ENCODE data around the gene ATXN7L3B. TPM values are rescaled to one million over a fixed set of nuclear protein-coding genes. Genes with fewer than 3 reads are reported as not detected.

ATXN7L3B gene
- polyA plus RNA-seq, 3 donors, result 7.6 to 20.2 (median 17.1) TPM

DNA sequence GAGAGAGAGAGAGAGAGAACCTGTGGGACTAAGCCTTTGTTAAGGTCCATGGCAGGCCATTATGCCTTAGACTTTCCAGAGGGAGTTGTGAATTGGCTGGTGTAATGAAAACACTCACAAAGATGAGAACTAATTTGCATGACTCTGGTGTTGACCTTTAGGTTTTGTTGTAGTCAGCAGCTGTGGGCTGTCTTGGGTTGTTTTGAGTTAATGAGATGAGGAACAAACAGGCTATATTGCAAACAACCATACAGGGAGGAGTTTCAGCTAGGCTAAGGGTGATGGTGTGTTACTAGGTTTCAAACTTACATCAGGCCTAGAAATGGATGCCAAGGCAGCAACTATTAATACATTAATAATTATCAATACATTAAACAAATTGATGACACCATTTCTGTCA is 26.3 kb downstream of the ATXN7L3B start:
- no peaks in the 10 kb centered on the region for H3K4me1 Mint-ChIP-seq
- Histone ChIP-seq H3K9ac (ENCODE audit: insufficient read depth, low read length, poor library complexity, severe bottlenecking) (no peak overlapping the region), H3K27ac (ENCODE audit: low read depth in 1 of 2, low read length in 2 of 2) (no peak overlapping the region), H3K4me2 (replicated peaks; ENCODE audit: extremely low read depth, low read length, poor library complexity, severe bottlenecking) (no peak overlapping the region), H3K79me2 (ENCODE audit: insufficient read depth, low read length) (no peaks in the 10 kb centered on the region), H2AFZ (ENCODE audit: insufficient read depth, low read depth, low read length, poor library complexity, severe bottlenecking) (no peak overlapping the region), H3K4me1 (ENCODE audit: control insufficient read depth in 1 of 2, insufficient read depth in 2 of 2, low read length in 2 of 2) (no peaks in the 10 kb centered on the region), H3K27me3 (ENCODE audit: control insufficient read depth in 2 of 2, insufficient read depth in 2 of 2, low read length in 2 of 2) (no peaks in the 10 kb centered on the region), H3K4me3 (replicated peaks in 1 of 3; ENCODE audit: low read depth in 2 of 3, low read length in 3 of 3) (no peak overlapping the region), H3K9me3 (replicated peaks in 1 of 2; ENCODE audit: control insufficient read depth in 1 of 2, insufficient read depth in 1 of 2, low read length in 2 of 2) (no peaks in the 10 kb centered on the region), H3K36me3 (replicated peaks in 1 of 2; ENCODE audit: control insufficient read depth in 1 of 2, insufficient read depth in 2 of 2, low read length in 2 of 2) (no peaks in the 10 kb centered on the region), H4K20me1 (ENCODE audit: insufficient read depth, low read length) (no peaks in the 10 kb centered on the region)
- intact Hi-C loops (cut with micrococcal nuclease), result no loop called here
- H3K36me3 Mint-ChIP-seq, result no peaks in the 10 kb centered on the region
- peaks cover 0 to 3% (median 0%) of the 10 kb centered on the region in 7 donors for H3K9me3 Mint-ChIP-seq
- no peak overlapping the region for H3K27ac Mint-ChIP-seq
- H3K27me3 Mint-ChIP-seq (ENCODE audit: low read depth in 3 of 3), result peaks cover 0 to under 1% (median 0%) of the 10 kb centered on the region in 3 donors
- no peak for DNase-seq
- TF ChIP-seq, protein P1, sequence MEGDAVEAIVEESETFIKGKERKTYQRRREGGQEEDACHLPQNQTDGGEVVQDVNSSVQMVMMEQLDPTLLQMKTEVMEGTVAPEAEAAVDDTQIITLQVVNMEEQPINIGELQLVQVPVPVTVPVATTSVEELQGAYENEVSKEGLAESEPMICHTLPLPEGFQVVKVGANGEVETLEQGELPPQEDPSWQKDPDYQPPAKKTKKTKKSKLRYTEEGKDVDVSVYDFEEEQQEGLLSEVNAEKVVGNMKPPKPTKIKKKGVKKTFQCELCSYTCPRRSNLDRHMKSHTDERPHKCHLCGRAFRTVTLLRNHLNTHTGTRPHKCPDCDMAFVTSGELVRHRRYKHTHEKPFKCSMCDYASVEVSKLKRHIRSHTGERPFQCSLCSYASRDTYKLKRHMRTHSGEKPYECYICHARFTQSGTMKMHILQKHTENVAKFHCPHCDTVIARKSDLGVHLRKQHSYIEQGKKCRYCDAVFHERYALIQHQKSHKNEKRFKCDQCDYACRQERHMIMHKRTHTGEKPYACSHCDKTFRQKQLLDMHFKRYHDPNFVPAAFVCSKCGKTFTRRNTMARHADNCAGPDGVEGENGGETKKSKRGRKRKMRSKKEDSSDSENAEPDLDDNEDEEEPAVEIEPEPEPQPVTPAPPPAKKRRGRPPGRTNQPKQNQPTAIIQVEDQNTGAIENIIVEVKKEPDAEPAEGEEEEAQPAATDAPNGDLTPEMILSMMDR (IDR thresholded peaks at IDR 0.05), result no peak
- H3K4me3 Mint-ChIP-seq, result no peak overlapping the region

DNA sequence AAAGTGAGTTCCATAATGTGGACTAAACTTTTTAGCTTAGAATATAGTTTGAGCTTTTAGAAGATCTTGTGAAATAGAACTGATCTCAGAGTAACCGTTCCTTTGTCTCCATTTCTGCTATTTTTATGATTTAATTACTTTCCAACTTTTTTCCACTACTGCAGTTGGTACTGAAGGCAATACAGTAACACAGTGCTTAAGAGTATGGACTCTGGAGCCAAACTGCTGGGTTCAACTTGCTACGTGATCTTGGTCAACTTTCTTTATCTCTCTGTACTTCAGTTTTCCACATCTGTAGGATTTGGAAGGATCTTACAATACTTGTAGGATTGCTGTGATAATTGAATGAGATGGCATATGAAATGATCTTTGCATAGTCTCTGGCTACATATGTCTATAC is 40.9 kb downstream of the ATXN7L3B start:
- H3K27me3 Mint-ChIP-seq (ENCODE audit: low read depth in 3 of 3), result peaks cover 0 to 2% (median 0%) of the 10 kb centered on the region in 3 donors
- H3K4me3 Mint-ChIP-seq, result no peak overlapping the region
- no peaks in the 10 kb centered on the region for H3K27me3 ChIP-seq (ENCODE audit: control insufficient read depth in 2 of 2, insufficient read depth in 2 of 2, low read length in 2 of 2)
- no peak overlapping the region for H3K27ac ChIP-seq (ENCODE audit: low read depth in 1 of 2, low read length in 2 of 2)
- peaks cover 0 to 13% (median 3%) of the 10 kb centered on the region in 7 donors for H3K9me3 Mint-ChIP-seq
- intact Hi-C loops (cut with micrococcal nuclease), result no loop called here
- no CpG with 5 or more reads among the region's 2 CpGs for WGBS (ENCODE audit: insufficient coverage)
- no peak for DNase-seq
- H4K20me1 ChIP-seq (ENCODE audit: insufficient read depth, low read length), result no peaks in the 10 kb centered on the region
- H3K36me3 ChIP-seq (replicated peaks in 1 of 2; ENCODE audit: control insufficient read depth in 1 of 2, insufficient read depth in 2 of 2, low read length in 2 of 2), result no peaks in the 10 kb centered on the region
- no peaks in the 10 kb centered on the region for H3K36me3 Mint-ChIP-seq
- H3K9me3 ChIP-seq (replicated peaks in 1 of 2; ENCODE audit: control insufficient read depth in 1 of 2, insufficient read depth in 1 of 2, low read length in 2 of 2), result no peaks in the 10 kb centered on the region
- H3K79me2 ChIP-seq (ENCODE audit: insufficient read depth, low read length), result no peaks in the 10 kb centered on the region
- no peak overlapping the region for H3K4me3 ChIP-seq (replicated peaks in 1 of 3; ENCODE audit: low read depth in 2 of 3, low read length in 3 of 3)
- no peaks in the 10 kb centered on the region for H3K4me1 Mint-ChIP-seq
- H3K9ac ChIP-seq (ENCODE audit: insufficient read depth, low read length, poor library complexity, severe bottlenecking), result no peak overlapping the region
- TF ChIP-seq, protein P1 (IDR thresholded peaks at IDR 0.05), result no peak
- no peak overlapping the region for H2AFZ ChIP-seq (ENCODE audit: insufficient read depth, low read depth, low read length, poor library complexity, severe bottlenecking)
- H3K4me2 ChIP-seq (replicated peaks; ENCODE audit: extremely low read depth, low read length, poor library complexity, severe bottlenecking), result no peak overlapping the region
- no peaks in the 10 kb centered on the region for H3K4me1 ChIP-seq (ENCODE audit: control insufficient read depth in 1 of 2, insufficient read depth in 2 of 2, low read length in 2 of 2)
- H3K27ac Mint-ChIP-seq, result no peak overlapping the region
